Stimulated activated naive CD8-positive, alpha-beta T cell treated with anti-CD3 and anti-CD28 coated beads, Interleukin-15, Interleukin-2, amounts not matched to agents 100 ng/mL and 50 ng/mL, for 24 hours (primary cell): ENCODE results near the gene C19orf25.
"Not testable (repeated sequence)": the region's sequence is repeated elsewhere in the genome, so short reads cannot be mapped to it uniquely, and the experiment has no call there.

Source experiments
- H3K27ac Mint-ChIP-seq: one replicate; pipeline ENCODE4 v1.8.0; 2021; ENCODE audit warnings: mild to moderate bottlenecking, mixed read lengths
- H3K27me3 Mint-ChIP-seq: one replicate; pipeline ENCODE4 v1.8.0; 2021; ENCODE audit warnings: mixed read lengths
- H3K36me3 Mint-ChIP-seq: one replicate; pipeline ENCODE4 v1.8.0; 2021; ENCODE audit warnings: low read depth, mixed read lengths
- H3K4me1 Mint-ChIP-seq: one replicate; pipeline ENCODE4 v1.8.0; 2021; ENCODE audit warnings: low read depth, mixed read lengths
- H3K4me3 Mint-ChIP-seq: one replicate; pipeline ENCODE4 v1.8.0; 2021; ENCODE audit warnings: mild to moderate bottlenecking, mixed read lengths
- H3K9me3 Mint-ChIP-seq: one replicate; pipeline ENCODE4 v1.8.0; 2021; ENCODE audit warnings: mixed read lengths

Gene C19orf25

DNA sequence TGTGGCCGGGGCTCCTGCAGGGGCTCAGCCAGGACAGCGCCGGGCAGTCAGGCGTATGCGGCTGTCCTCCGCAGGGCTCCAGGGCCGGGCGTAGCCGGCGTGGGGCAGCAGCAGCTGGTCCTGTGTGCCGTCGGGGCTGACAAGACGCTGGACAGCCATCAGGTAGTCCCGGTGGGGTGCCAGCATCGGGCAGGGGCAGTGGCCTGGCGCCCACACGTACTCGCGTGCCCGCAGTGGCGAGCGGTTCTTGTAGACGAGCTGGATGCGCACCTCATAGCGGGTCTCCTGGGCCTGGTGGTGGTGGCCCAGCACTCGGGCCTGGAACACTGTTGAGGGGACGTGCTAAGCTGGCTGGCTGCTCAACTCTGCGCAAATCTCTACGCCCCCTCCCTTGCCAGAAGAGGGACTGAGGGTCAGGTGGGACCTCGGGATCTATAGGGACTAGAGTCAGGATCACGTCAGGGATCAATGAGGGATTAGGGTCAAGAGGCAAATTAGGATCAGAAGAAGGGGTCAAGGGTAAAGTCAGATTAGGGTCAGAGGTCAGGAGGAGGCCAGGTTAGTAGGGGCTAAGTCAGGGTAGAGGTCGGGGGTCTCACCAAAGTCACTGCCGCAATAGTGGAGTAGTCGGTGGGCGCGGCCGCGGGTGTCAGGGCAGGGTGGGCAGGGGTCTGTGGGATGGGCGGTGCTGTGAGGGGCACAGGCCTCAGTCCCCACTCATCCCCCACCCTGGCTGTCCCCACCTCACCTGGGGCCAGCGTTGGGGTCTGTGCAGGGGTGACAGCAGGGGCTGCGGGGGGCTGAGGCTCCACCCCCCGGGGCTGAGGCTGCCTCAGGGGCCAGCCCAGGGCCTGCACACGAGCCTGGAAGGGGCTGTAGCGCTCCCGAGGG is 27.2 kb upstream of the C19orf25 start:
- peaks cover 17% of the 10 kb centered on the region for H3K4me1 Mint-ChIP-seq
- peaks cover 18% of the 10 kb centered on the region for H3K27me3 Mint-ChIP-seq
- no peaks in the 10 kb centered on the region for H3K9me3 Mint-ChIP-seq
- H3K36me3 Mint-ChIP-seq, result no peaks in the 10 kb centered on the region
- no peak overlapping the region for H3K4me3 Mint-ChIP-seq
- H3K27ac Mint-ChIP-seq, result no peak overlapping the region

DNA sequence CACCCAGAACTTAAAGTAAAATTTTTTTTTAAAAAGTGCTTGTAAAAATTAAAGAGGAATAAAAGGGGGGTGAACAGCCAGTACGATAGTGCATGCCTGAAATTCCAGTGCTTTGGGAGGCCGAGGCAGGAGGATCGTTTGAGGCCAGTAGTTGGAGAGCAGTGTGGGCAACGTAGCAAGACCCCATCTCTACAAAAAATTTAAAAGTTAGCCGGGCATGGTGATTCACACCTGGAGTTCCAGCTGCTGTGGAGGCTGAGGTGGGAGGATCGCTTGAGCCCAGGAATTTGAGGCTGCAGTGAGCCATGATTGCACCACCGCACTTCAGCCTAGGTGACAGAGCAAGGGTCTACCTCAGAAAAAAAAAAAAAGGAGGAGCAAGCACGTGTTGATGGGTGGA is 26.0 kb upstream of the C19orf25 start:
- H3K4me1 Mint-ChIP-seq, result peaks cover 17% of the 10 kb centered on the region
- H3K27ac Mint-ChIP-seq, result no peak overlapping the region
- H3K27me3 Mint-ChIP-seq, result peaks cover 17% of the 10 kb centered on the region
- no peaks in the 10 kb centered on the region for H3K9me3 Mint-ChIP-seq
- H3K36me3 Mint-ChIP-seq, result no peaks in the 10 kb centered on the region
- H3K4me3 Mint-ChIP-seq, result no peak overlapping the region

DNA sequence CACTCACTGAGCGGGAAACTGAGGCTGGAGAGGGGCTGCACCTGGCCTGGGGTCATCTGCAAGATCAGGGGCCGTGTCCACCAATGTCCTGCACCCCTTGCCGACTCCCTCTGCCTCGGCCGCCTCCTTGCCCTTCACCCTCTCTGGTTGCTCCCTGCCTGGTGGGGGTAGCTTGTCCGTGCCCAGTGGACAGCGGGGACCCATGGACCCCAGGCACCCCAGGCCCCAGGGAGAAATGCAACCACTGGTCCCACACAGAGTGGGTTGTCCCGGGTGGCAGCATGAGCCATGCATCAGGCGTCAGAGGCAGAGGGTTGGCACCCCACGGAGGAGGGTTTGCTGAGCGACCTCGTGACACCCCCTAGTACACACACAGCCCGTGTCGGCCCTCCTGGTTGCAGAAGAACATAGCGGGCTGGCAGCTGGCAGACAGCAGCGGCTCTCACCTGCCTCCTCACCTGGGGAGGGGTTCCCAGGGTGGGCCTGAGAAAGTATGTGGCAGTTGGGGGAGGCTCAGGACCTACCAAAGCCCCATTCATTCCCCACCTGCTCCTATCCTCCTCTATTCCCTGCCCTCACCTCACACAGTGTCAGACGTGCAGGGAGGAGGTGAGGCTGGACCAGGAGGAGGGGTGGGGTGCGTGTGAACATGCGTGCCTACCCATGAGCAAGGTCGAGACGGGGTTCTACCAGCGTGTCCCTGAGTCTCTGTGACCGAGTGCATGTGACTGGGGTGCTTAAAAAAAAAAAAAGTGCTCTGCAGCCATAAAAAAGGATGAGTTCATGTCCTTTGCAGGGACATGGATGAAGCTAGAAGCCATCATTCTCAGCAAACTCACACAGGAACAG is 25.1 kb upstream of the C19orf25 start:
- Mint-ChIP-seq H3K9me3 (no peaks in the 10 kb centered on the region), H3K4me3 (no peak overlapping the region), H3K27me3 (peaks cover 12% of the 10 kb centered on the region), H3K36me3 (no peaks in the 10 kb centered on the region), H3K4me1 (peaks cover 17% of the 10 kb centered on the region), H3K27ac (no peak overlapping the region)

DNA sequence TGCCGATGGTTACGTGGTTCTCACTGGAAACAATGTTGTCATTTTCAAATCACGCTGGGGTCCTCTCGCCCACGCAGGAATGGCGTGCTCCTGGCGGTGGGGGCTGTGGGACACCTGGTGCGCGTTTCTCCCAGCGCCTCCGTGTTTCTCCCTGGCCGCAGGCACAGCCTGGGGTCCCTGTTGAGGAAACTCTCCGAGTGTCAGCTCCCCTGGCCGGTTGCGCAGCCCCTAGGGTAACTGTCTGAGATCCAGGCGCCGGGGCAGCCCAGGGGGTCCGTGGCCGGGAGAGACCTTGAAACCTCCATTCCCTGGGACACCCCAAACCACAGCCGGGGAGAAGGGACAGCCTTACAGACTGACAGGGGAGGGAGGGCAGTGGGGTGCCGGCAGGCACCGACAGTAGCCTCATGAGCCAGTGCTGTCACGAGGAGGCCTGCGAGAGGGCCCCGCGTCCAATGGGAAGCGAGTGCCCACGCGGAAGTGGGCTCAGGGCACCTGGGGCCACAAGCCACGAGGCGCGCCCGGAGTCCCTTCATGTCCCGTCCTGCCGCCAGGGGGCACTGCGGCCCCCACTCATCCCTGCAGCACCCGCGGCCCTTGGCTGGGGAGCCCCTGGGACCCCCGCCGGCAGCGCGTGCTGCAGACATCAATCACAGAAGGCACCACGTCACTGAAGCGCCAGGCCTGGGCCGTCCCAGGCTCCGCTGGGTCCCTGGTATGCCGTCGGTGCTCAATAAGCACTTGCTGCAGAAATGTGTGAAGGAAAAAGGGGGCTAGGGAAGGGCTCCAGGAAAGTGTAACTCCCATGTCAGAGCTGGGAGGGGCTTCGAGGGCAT is 24.3 kb upstream of the C19orf25 start:
- peaks cover 13% of the 10 kb centered on the region for H3K4me1 Mint-ChIP-seq
- H3K4me3 Mint-ChIP-seq, result peak overlapping the region; percentile 10
- no peaks in the 10 kb centered on the region for H3K36me3 Mint-ChIP-seq
- peaks cover 12% of the 10 kb centered on the region for H3K27me3 Mint-ChIP-seq
- no peak overlapping the region for H3K27ac Mint-ChIP-seq
- H3K9me3 Mint-ChIP-seq, result no peaks in the 10 kb centered on the region

DNA sequence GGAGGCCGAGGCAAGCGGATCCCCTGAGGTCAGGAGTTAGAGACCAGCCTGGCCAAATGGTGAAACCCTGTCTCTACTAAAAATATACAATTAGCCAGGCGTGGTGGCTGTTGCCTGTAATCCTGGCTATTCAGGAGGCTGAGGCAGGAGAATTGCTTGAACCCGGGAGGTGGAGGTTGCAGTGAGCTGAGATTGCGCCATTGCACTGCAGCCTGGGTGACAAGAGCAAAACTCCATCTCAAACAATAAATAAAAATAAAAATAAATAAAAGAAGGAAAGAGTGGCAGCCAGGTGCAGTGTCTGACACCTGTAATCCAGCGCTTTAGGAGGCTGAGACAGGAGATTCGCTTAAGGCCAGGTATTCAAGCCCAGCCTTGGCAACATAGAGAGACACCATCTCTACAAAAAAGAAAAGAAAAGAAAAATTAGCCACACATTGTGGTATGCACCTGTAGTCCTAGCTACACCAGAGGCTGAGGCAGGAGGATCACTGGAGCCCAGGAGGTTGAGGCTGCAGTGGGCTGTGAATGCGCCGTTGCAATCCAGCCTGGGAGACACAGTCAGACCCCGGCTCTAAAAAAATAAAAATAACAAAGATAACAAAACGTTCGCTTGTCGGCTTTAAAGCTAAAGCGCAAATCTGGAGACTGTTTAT is 23.5 kb upstream of the C19orf25 start:
- H3K9me3 Mint-ChIP-seq, result no peaks in the 10 kb centered on the region
- H3K4me3 Mint-ChIP-seq, result no peak overlapping the region
- H3K4me1 Mint-ChIP-seq, result peaks cover 8% of the 10 kb centered on the region
- H3K27me3 Mint-ChIP-seq, result peaks cover 12% of the 10 kb centered on the region
- H3K27ac Mint-ChIP-seq, result no peak overlapping the region
- H3K36me3 Mint-ChIP-seq, result no peaks in the 10 kb centered on the region

DNA sequence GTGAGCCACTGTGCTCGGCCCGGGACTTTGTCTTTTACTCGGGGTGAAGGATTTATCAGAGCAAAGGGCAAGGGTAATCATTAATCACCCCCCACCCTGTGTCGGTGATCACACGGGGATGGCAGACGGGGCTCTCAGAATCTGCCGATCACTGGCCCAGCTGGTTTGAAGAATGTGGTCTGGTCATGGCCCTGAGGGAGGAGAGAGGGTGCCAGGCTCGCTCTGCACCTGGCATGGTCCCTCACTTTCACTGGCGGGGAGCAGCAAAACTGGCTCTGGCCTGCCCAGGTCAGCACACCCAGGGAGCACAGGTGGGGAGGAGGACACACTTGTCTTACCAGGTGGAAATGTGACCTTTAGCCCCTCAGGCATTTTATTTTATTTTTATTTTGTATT is 22.2 kb upstream of the C19orf25 start:
- Mint-ChIP-seq H3K27ac (no peak overlapping the region), H3K9me3 (no peaks in the 10 kb centered on the region), H3K4me3 (no peak overlapping the region), H3K4me1 (peaks cover 7% of the 10 kb centered on the region), H3K27me3 (peaks cover 12% of the 10 kb centered on the region), H3K36me3 (no peaks in the 10 kb centered on the region)

- H3K4me1 Mint-ChIP-seq, H3K4me3 Mint-ChIP-seq, H3K9me3 Mint-ChIP-seq, H3K27ac Mint-ChIP-seq, H3K27me3 Mint-ChIP-seq, H3K36me3 Mint-ChIP-seq: not testable (repeated sequence)
Observed at GRCh38 chr19:1499231-1499630, 20.2 kb upstream of the C19orf25 start.

DNA sequence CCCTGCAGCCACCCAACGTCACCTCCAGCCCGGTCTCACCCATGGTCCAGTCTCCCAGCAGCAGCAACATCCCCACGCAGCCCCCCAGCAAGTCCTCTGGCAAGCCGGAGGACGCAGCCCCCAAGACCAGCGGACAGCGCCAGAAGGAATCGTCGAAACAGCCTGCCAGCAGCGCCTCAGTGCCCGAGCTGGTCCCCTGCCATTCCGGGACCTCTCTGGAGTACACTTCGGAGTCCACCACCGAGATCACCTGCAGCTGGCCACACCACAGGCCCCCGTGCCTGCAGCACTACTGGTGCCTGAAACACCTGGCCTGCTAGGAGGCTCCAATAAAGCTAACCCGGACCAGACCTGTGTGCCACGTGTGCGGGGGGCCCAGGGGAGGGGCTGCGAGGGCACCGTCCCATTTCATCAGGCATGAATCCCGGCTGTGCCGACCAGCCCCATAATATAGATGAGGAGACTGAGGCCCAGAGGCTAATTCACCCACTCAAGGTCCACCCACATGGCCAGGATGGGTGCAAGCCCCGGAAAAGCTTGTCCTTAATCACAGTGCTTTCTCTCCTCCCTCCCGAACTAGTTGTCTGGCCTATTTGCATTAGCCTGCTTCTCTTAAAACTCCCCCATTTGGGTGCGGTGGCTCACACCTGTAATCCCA is 18.7 kb upstream of the C19orf25 start:
- Mint-ChIP-seq H3K4me1 (peaks cover 2% of the 10 kb centered on the region), H3K9me3 (no peaks in the 10 kb centered on the region), H3K36me3 (no peaks in the 10 kb centered on the region), H3K27me3 (peaks cover 2% of the 10 kb centered on the region), H3K4me3 (no peak overlapping the region), H3K27ac (no peak overlapping the region)

DNA sequence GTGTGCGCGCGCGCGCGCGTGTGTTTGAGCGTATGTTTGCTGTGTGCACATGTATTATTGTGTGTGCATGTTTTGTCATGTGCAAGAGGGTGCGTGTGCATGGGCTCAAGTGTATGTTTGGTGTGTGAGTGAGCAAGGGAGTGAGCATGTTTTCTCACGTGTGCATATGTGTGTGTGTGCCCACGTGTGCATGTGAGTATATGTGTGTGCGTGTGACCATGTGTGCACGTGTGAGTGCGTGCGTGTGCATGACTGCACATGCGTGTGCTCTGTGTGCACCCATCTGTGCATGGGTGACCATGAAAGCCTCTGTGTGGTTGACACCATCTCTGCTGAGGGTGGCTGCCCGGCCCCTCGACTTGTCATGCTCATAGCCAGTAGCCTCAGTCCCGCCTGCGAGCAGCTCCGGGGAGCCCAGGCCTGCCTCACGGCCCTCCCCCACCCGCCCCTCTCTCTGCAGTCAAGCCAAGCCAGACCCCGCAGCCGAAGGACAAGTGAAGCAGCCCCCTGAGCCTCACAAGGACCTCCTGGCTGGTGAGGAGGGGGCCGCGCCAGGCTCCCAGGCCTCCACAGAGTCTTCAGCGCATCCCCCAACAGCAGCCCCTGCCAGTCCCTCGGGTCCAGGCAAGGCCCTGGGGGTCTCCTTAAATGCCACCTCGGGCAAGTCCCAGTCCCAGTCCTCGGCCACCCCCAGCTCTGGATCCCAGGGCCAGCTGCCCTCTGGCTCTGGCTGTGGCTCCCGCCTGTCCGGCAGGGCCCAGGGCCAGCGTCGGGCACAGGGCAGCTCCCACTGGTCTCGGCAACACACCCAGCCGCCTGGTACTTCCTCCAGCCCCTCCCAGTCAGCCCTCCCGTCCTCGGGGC is 17.9 kb upstream of the C19orf25 start:
- Mint-ChIP-seq H3K4me3 (no peak overlapping the region), H3K9me3 (no peaks in the 10 kb centered on the region), H3K36me3 (no peaks in the 10 kb centered on the region), H3K4me1 (peaks cover 1% of the 10 kb centered on the region), H3K27ac (no peak overlapping the region), H3K27me3 (peaks cover under 1% of the 10 kb centered on the region)

DNA sequence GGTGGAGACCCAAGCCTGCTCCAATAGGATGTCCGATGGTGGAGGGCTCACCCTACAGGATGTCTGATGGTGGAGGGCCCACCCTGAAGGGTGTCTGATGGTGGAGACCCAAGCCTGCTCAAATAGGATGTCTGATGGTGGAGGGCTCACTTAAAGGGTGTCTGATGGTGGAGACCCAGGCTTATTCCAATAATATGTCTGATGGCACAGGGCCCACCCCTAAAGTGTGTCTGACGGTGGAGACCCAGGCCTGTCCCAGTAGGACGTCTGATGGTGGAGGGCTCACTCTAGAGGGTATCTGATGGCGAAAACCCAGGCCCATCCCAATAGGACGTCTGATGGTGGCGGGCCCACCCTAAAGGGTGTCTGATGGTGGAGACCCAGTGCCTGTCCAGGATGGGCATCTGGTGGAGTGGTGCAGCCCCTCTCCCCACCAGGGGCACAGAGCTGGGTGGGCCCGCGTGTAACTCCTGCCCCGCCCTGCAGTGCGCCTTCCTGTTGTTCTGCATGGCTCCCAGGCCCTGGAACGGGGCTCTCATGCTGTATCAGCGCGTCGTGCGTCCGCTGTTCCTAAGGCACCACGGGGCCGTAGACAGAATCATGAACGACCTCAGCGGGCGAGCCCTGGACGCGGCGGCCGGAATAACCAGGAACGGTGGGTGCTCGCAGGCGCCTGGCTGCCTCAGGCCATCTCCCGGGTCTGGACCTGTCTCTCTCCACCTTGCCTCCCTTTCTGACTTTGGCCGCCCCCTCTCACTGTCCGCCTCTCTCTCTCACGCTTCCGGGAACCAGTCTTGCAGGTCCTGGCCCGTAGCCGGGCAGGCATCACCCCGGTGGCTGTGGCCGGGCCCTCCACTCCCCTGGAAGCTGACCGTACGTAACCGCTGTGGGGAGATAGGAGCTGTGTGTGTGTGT is 17.0 kb upstream of the C19orf25 start:
- Mint-ChIP-seq H3K27ac (no peak overlapping the region), H3K4me3 (no peak overlapping the region), H3K36me3 (no peaks in the 10 kb centered on the region), H3K4me1 (peaks cover 5% of the 10 kb centered on the region), H3K9me3 (no peaks in the 10 kb centered on the region), H3K27me3 (peaks cover 4% of the 10 kb centered on the region)

- Mint-ChIP-seq H3K4me1 (peaks cover 9% of the 10 kb centered on the region), H3K9me3 (no peaks in the 10 kb centered on the region), H3K27me3 (peaks cover 4% of the 10 kb centered on the region), H3K36me3 (no peaks in the 10 kb centered on the region), H3K4me3 (no peak overlapping the region), H3K27ac (no peak overlapping the region)
Observed at GRCh38 chr19:1495051-1495798, 16.2 kb upstream of the C19orf25 start.
